GM23338 (cell line): ENCODE data around the gene ADGRL1. TPM values are rescaled to one million over a fixed set of nuclear protein-coding genes. Genes with fewer than 3 reads are reported as not detected.
A peak's percentile ranks its signal among the peaks of the same experiment; 100 is the strongest.

Experiments used
- ATAC-seq: fragments of 200-7000 bp; cut with Tn5 transposase; 3 replicates; pipeline ENCODE4 v1.9.1; 2020
- DNase-seq: peaks from one replicate; pipeline ENCODE4 v3.0.0-alpha.2; 2015; ENCODE audit warnings: low spot score
- H2AFZ ChIP-seq: fragments of 200-600 bp; sonication (generic); 2 replicates; pipeline ENCODE4 v1.8.0; 2016; ENCODE audit warnings: antibody characterized with exemption, mild to moderate bottlenecking, moderate library complexity
- H3F3A ChIP-seq: fragments of 200-600 bp; sonication (generic); replicated peaks from 2 replicates; pipeline ENCODE4 v1.8.0; 2017; ENCODE audit warnings: antibody characterized with exemption, mixed run types, low read depth
- H3K27ac ChIP-seq: fragments of 200-600 bp; sonication (generic); 2 replicates; pipeline ENCODE4 v1.6.1; 2016; ENCODE audit warnings: low read depth
- H3K27me3 ChIP-seq: fragments of 200-600 bp; sonication (generic); 2 replicates; pipeline ENCODE4 v1.8.0; 2016; ENCODE audit warnings: mild to moderate bottlenecking, mixed run types, moderate library complexity; ENCODE audit not compliant: insufficient read depth
- H3K36me3 ChIP-seq: fragments of 200-600 bp; sonication (generic); 2 replicates; pipeline ENCODE4 v1.8.0; 2016; ENCODE audit warnings: mild to moderate bottlenecking; ENCODE audit not compliant: insufficient read depth
- H3K4me1 ChIP-seq: fragments of 200-600 bp; sonication (generic); 2 replicates; pipeline ENCODE4 v1.8.0; 2016; ENCODE audit warnings: mild to moderate bottlenecking, moderate library complexity; ENCODE audit not compliant: insufficient read depth
- H3K4me2 ChIP-seq: fragments of 200-600 bp; sonication (generic); 2 replicates; pipeline ENCODE4 v1.7.1; 2017; ENCODE audit warnings: mixed run types
- H3K4me3 ChIP-seq: fragments of 200-600 bp; sonication (generic); 2 replicates; pipeline ENCODE4 v1.6.1; 2016; ENCODE audit warnings: mixed run types
- H3K79me2 ChIP-seq: fragments of 200-600 bp; sonication (generic); replicated peaks from 2 replicates; pipeline ENCODE4 v1.8.0; 2017; ENCODE audit warnings: mild to moderate bottlenecking; ENCODE audit not compliant: insufficient read depth
- H3K9me2 ChIP-seq: fragments of 200-600 bp; sonication (generic); 2 replicates; pipeline ENCODE4 v1.8.0; 2017; ENCODE audit not compliant: insufficient read depth
- H4K20me1 ChIP-seq: fragments of 200-600 bp; sonication (generic); replicated peaks from 2 replicates; pipeline ENCODE4 v1.8.0; 2017; ENCODE audit warnings: mild to moderate bottlenecking; ENCODE audit not compliant: insufficient read depth
- H3K27ac Mint-ChIP-seq: 2 replicates; pipeline ENCODE4 v1.8.0; 2020; ENCODE audit warnings: inconsistent platforms, mild to moderate bottlenecking, moderate library complexity, mixed read lengths
- H3K27me3 Mint-ChIP-seq: 3 replicates; pipeline ENCODE4 v1.8.0; 2022; ENCODE audit warnings: low read depth, mild to moderate bottlenecking, moderate library complexity, mixed read lengths, inconsistent platforms; ENCODE audit not compliant: insufficient read depth, poor library complexity
- H3K36me3 Mint-ChIP-seq: 3 replicates; pipeline ENCODE4 v1.8.0; 2021; ENCODE audit warnings: low read depth, mild to moderate bottlenecking, inconsistent platforms, moderate library complexity, mixed read lengths
- H3K4me1 Mint-ChIP-seq: 3 replicates; pipeline ENCODE4 v1.8.0; 2020; ENCODE audit warnings: mild to moderate bottlenecking, inconsistent platforms, mixed read lengths
- H3K4me3 Mint-ChIP-seq: 3 replicates; pipeline ENCODE4 v1.8.0; 2021; ENCODE audit warnings: moderate library complexity, mild to moderate bottlenecking, inconsistent platforms, mixed read lengths
- H3K9me3 Mint-ChIP-seq: 3 replicates; pipeline ENCODE4 v1.8.0; 2020; ENCODE audit warnings: moderate library complexity, mild to moderate bottlenecking, inconsistent platforms, mixed read lengths
- CREB1 ChIP-seq: fragments of 250-450 bp; sonication (Bioruptor Pico); IDR thresholded peaks from 2 replicates; pipeline ENCODE4 v1.5.0; 2020; ENCODE audit warnings: low read depth, mild to moderate bottlenecking, moderate library complexity
- EZH2 ChIP-seq: fragments of 200-600 bp; sonication (generic); IDR thresholded peaks from one replicate; pipeline ENCODE4 v1.8.0; 2017; ENCODE audit warnings: antibody characterized with exemption, mild to moderate bottlenecking, low read depth; ENCODE audit not compliant: unreplicated experiment
- EZH2phosphoT487 ChIP-seq: fragments of 200-600 bp; sonication (generic); IDR thresholded peaks from one replicate; pipeline ENCODE4 v1.8.1; 2018; ENCODE audit warnings: antibody characterized with exemption; ENCODE audit not compliant: unreplicated experiment
- JUNB ChIP-seq: IDR thresholded peaks from one replicate; pipeline ENCODE4 v1.6.1; 2016; ENCODE audit warnings: antibody characterized with exemption; ENCODE audit not compliant: unreplicated experiment
- NANOG ChIP-seq: IDR thresholded peaks from 2 replicates; pipeline ENCODE4 v1.6.1; 2016; ENCODE audit warnings: antibody characterized with exemption, borderline replicate concordance
- POLR2AphosphoS5 ChIP-seq: IDR thresholded peaks from 2 replicates; pipeline ENCODE4 v1.6.1; 2016; ENCODE audit warnings: antibody characterized with exemption, low read depth
- STAT1 ChIP-seq: IDR thresholded peaks from one replicate; pipeline ENCODE4 v1.6.1; 2016; ENCODE audit warnings: antibody characterized with exemption; ENCODE audit not compliant: unreplicated experiment
- ZNF114 ChIP-seq: fragments of 250-450 bp; sonication (Bioruptor Pico); IDR thresholded peaks from 2 replicates; pipeline ENCODE4 v1.5.0; 2020; ENCODE audit warnings: mild to moderate bottlenecking, moderate library complexity
- ZNF331 ChIP-seq: fragments of 250-450 bp; sonication (Bioruptor Pico); IDR thresholded peaks from 2 replicates; pipeline ENCODE4 v1.5.0; 2020; ENCODE audit warnings: low read depth, mild to moderate bottlenecking, moderate library complexity
- polyA plus RNA-seq: library from polyadenylated mRNA; unstranded; fragments of >200 nt; fragmentation: Nextera tagmentation; extraction: Ambion mirVana; gene quantifications from 2 replicates; pipeline ENCODE4 v1.2.1, GENCODE V29; 2016
- total RNA-seq: library from RNA; depleted of rRNA; stranded (reverse); fragments of >200 nt; shearing (Covaris generic); gene quantifications from 2 replicates; pipeline ENCODE4 v1.2.3, GENCODE V29; 2014
- TF ChIP-seq, protein P1 (sequence below): fragments of 250-450 bp; sonication (Bioruptor Pico); IDR thresholded peaks from 2 replicates; pipeline ENCODE4 v1.5.0; 2020; ENCODE audit warnings: mild to moderate bottlenecking, moderate library complexity
- TF ChIP-seq, protein P2 (sequence below): IDR thresholded peaks from one replicate; pipeline ENCODE4 v1.6.1; 2018; ENCODE audit warnings: antibody characterized with exemption; ENCODE audit not compliant: unreplicated experiment
- TF ChIP-seq, protein P3 (sequence below): IDR thresholded peaks from 2 replicates; pipeline ENCODE4 v1.6.1; 2016; ENCODE audit warnings: antibody characterized with exemption
- TF ChIP-seq, protein P4 (sequence below), 2 experiments: fragments of 200-600 bp in 1 of 2; sonication (generic) in 1 of 2; conservative IDR thresholded peaks; 2 replicates each; pipeline versions ENCODE4 v1.5.1 to v1.6.1; 2016 to 2017; ENCODE audit warnings: antibody characterized with exemption in 2 of 2, low read depth in 2 of 2, mild to moderate bottlenecking in 2 of 2, moderate library complexity in 1 of 2

The ADGRL1 gene
- total and polyA plus RNA-seq, 2 experiments from 2014 or later, result 20.6 to 100 TPM

DNA sequence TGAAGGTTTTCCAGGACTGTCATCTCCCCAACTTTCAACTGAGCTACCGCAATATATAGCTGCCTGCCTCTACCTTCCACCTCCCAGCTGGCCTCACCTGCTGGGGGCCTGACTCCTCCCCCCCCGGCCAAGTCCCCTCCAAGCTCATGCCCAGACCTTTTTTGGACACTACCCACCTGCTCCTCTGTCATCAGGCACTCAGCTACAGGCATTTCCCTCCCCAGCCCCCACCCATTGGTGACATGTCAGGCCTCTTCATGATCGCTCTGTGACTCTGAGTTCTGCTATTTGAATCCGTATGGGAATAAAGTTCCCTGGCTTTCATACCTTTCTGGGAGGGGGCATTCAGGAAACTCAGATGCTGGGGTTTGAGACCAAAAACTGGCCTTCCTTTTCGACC is 90.2 kb downstream of the ADGRL1 start:
- Histone ChIP-seq H4K20me1 (peaks cover 12% of the 10 kb centered on the region), H3K36me3 (no peaks in the 10 kb centered on the region; the same call in 1 of the 2 replicates), H3K4me3 (no peak overlapping the region), H3K79me2 (peaks cover 17% of the 10 kb centered on the region), H3K27me3 (no peaks in the 10 kb centered on the region), H3K4me1 (peaks cover 51% of the 10 kb centered on the region), H3F3A (peaks cover 29% of the 10 kb centered on the region), H3K9me2 (no peaks in the 10 kb centered on the region), H2AFZ (no peak overlapping the region), H3K27ac (no peak overlapping the region), H3K4me2 (no peak overlapping the region)
- Mint-ChIP-seq H3K4me3 (peak overlapping the region; percentile 82), H3K36me3 (peaks cover 8% of the 10 kb centered on the region), H3K4me1 (peaks cover 46% of the 10 kb centered on the region), H3K9me3 (no peaks in the 10 kb centered on the region; the same call in 2 of the 3 replicates), H3K27me3 (peaks cover 14% of the 10 kb centered on the region), H3K27ac (no peak overlapping the region)
- ATAC-seq (no peak), DNase-seq (no peak)
- TF ChIP-seq JUNB (no peak), STAT1 (no peak), CREB1 (CRISPR knock-in tag) (no peak), ZNF331 (CRISPR knock-in tag) (no peak), EZH2 (no peak), ZNF114 (CRISPR knock-in tag) (no peak), NANOG (no peak), EZH2phosphoT487 (no peak), POLR2AphosphoS5 (no peak)
- TF ChIP-seq, protein P1, sequence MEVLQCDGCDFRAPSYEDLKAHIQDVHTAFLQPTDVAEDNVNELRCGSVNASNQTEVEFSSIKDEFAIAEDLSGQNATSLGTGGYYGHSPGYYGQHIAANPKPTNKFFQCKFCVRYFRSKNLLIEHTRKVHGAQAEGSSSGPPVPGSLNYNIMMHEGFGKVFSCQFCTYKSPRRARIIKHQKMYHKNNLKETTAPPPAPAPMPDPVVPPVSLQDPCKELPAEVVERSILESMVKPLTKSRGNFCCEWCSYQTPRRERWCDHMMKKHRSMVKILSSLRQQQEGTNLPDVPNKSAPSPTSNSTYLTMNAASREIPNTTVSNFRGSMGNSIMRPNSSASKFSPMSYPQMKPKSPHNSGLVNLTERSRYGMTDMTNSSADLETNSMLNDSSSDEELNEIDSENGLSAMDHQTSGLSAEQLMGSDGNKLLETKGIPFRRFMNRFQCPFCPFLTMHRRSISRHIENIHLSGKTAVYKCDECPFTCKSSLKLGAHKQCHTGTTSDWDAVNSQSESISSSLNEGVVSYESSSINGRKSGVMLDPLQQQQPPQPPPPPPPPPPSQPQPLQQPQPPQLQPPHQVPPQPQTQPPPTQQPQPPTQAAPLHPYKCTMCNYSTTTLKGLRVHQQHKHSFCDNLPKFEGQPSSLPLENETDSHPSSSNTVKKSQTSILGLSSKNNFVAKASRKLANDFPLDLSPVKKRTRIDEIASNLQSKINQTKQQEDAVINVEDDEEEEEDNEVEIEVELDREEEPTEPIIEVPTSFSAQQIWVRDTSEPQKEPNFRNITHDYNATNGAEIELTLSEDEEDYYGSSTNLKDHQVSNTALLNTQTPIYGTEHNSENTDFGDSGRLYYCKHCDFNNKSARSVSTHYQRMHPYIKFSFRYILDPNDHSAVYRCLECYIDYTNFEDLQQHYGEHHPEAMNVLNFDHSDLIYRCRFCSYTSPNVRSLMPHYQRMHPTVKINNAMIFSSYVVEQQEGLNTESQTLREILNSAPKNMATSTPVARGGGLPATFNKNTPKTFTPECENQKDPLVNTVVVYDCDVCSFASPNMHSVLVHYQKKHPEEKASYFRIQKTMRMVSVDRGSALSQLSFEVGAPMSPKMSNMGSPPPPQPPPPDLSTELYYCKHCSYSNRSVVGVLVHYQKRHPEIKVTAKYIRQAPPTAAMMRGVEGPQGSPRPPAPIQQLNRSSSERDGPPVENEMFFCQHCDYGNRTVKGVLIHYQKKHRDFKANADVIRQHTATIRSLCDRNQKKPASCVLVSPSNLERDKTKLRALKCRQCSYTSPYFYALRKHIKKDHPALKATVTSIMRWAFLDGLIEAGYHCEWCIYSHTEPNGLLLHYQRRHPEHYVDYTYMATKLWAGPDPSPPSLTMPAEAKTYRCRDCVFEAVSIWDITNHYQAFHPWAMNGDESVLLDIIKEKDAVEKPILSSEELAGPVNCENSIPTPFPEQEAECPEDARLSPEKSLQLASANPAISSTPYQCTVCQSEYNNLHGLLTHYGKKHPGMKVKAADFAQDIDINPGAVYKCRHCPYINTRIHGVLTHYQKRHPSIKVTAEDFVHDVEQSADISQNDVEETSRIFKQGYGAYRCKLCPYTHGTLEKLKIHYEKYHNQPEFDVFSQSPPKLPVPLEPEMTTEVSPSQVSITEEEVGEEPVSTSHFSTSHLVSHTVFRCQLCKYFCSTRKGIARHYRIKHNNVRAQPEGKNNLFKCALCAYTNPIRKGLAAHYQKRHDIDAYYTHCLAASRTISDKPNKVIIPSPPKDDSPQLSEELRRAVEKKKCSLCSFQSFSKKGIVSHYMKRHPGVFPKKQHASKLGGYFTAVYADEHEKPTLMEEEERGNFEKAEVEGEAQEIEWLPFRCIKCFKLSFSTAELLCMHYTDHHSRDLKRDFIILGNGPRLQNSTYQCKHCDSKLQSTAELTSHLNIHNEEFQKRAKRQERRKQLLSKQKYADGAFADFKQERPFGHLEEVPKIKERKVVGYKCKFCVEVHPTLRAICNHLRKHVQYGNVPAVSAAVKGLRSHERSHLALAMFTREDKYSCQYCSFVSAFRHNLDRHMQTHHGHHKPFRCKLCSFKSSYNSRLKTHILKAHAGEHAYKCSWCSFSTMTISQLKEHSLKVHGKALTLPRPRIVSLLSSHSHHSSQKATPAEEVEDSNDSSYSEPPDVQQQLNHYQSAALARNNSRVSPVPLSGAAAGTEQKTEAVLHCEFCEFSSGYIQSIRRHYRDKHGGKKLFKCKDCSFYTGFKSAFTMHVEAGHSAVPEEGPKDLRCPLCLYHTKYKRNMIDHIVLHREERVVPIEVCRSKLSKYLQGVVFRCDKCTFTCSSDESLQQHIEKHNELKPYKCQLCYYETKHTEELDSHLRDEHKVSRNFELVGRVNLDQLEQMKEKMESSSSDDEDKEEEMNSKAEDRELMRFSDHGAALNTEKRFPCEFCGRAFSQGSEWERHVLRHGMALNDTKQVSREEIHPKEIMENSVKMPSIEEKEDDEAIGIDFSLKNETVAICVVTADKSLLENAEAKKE (CRISPR knock-in tag), result no peak
- TF ChIP-seq, protein P2, sequence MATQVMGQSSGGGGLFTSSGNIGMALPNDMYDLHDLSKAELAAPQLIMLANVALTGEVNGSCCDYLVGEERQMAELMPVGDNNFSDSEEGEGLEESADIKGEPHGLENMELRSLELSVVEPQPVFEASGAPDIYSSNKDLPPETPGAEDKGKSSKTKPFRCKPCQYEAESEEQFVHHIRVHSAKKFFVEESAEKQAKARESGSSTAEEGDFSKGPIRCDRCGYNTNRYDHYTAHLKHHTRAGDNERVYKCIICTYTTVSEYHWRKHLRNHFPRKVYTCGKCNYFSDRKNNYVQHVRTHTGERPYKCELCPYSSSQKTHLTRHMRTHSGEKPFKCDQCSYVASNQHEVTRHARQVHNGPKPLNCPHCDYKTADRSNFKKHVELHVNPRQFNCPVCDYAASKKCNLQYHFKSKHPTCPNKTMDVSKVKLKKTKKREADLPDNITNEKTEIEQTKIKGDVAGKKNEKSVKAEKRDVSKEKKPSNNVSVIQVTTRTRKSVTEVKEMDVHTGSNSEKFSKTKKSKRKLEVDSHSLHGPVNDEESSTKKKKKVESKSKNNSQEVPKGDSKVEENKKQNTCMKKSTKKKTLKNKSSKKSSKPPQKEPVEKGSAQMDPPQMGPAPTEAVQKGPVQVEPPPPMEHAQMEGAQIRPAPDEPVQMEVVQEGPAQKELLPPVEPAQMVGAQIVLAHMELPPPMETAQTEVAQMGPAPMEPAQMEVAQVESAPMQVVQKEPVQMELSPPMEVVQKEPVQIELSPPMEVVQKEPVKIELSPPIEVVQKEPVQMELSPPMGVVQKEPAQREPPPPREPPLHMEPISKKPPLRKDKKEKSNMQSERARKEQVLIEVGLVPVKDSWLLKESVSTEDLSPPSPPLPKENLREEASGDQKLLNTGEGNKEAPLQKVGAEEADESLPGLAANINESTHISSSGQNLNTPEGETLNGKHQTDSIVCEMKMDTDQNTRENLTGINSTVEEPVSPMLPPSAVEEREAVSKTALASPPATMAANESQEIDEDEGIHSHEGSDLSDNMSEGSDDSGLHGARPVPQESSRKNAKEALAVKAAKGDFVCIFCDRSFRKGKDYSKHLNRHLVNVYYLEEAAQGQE, result no peak
- TF ChIP-seq, protein P3, sequence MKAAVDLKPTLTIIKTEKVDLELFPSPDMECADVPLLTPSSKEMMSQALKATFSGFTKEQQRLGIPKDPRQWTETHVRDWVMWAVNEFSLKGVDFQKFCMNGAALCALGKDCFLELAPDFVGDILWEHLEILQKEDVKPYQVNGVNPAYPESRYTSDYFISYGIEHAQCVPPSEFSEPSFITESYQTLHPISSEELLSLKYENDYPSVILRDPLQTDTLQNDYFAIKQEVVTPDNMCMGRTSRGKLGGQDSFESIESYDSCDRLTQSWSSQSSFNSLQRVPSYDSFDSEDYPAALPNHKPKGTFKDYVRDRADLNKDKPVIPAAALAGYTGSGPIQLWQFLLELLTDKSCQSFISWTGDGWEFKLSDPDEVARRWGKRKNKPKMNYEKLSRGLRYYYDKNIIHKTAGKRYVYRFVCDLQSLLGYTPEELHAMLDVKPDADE, result no peak
- TF ChIP-seq, protein P4, sequence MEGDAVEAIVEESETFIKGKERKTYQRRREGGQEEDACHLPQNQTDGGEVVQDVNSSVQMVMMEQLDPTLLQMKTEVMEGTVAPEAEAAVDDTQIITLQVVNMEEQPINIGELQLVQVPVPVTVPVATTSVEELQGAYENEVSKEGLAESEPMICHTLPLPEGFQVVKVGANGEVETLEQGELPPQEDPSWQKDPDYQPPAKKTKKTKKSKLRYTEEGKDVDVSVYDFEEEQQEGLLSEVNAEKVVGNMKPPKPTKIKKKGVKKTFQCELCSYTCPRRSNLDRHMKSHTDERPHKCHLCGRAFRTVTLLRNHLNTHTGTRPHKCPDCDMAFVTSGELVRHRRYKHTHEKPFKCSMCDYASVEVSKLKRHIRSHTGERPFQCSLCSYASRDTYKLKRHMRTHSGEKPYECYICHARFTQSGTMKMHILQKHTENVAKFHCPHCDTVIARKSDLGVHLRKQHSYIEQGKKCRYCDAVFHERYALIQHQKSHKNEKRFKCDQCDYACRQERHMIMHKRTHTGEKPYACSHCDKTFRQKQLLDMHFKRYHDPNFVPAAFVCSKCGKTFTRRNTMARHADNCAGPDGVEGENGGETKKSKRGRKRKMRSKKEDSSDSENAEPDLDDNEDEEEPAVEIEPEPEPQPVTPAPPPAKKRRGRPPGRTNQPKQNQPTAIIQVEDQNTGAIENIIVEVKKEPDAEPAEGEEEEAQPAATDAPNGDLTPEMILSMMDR (conservative IDR thresholded peaks at IDR 0.05; ENCODE audit: low read depth in 2 of 2), result no peak
